GM18507 (cell line): ENCODE data around the gene FAM120B.
"Not testable (repeated sequence)": the region's sequence is repeated elsewhere in the genome, so short reads cannot be mapped to it uniquely, and the experiment has no call there.

Source experiments
- DNase-seq: peaks from one replicate; pipeline ENCODE4 v3.0.0; 2011; ENCODE audit warnings: low read depth; ENCODE audit not compliant: insufficient read length; ENCODE audit errors: extremely low spot score
- FAIRE-seq: peaks from 2 replicates; lab custom pipeline; 2011; peaks lifted over from hg19 to GRCh38; lab: Jason Lieb, UNC

Gene FAM120B

DNA sequence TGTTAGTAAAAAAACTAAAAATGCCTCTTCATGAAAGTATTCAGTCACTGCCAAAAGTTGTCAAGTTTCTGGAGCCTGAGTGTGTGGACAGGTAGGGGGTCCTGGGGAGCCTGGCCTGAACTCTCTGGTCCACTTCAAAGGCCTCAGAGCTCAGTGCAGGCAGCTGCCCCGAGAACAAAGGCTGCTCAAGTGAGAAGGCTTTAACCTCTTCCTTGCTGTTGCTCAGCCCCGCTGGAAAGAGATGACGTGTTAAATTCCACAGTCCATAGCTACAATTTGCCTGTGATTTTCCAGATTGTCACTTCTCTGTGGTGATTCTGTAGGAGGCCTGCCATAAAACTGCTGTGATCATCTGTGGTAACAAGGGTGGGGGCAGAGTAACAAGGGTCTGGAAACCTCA is 96.9 kb downstream of the FAM120B start:
- FAIRE-seq: no peak
- DNase-seq: no peak

DNA sequence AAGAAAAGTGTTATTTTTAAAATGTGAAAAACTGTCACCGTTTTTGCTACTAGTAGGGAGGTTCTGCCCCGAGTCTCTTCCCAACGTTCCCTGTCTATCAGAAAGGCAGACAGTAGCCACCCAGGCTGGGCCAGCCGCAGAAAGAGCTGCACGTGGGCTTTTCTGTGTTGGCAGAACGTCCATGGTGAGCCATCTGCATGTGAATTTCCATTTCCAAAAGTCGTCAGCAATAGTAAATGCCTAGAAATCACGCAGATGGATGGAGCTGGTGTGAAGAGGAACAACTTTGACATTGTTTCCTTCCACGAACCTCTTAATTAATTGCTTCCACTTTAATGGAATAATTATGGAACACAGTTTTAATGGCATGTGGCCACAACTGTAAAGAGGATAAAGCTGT is 97.5 kb downstream of the FAM120B start:
- no peak for FAIRE-seq

DNA sequence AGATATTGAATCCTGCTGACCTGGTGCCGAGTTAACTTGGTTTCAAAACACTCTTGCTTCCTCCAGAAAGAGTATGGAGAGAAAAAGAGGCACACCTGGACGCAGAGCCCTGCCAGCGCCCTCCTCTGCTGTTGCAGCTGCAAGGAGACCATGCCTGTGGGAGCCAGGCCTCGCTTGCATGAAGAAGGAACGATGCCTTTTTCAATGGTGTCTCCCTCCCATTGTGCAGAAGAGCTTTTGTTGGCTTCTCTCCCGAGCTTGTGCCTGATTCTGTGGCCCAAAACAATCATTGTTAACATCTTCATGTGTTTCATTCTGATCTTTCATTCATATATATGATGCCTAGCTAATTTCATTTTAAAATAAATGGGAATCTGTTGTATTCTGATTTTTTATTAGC is 98.1 kb downstream of the FAM120B start:
- no peak for FAIRE-seq
- DNase-seq: no peak

More for the DNA sequence above, 97.5 kb downstream of the FAM120B start:
- DNase-seq: no peak

DNA sequence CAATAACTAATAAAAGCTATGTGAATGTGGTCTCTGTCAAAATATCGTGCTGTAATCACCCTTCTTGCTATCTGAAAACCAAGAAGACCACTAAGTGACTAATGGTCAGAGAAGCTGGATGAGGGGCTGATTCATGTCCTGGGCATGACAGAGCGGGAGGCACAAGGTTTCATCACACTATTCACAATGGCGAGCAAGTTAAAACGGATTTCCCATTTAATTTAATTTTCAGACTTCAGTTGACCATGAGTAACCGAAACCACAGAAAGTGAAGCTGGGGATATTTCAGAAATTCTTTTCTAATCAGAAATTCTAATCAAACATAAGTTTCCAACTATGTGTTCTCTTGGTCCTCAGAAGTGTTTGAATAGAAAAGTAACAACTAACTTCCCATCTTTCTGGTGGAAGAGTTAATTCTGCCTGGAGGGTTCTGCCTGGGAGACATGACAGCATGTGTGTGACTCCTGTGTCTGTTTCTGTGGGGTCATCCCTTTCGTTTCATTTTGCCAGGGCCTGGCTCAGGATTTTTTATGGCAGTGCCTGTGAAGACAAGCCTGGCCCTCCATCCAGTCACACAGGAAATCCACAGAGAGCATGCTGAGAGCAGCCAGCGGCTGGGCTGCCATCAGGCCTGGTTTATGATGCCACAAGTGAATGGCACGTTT is 98.9 kb downstream of the FAM120B start:
- FAIRE-seq (no peak), DNase-seq (no peak)

DNA sequence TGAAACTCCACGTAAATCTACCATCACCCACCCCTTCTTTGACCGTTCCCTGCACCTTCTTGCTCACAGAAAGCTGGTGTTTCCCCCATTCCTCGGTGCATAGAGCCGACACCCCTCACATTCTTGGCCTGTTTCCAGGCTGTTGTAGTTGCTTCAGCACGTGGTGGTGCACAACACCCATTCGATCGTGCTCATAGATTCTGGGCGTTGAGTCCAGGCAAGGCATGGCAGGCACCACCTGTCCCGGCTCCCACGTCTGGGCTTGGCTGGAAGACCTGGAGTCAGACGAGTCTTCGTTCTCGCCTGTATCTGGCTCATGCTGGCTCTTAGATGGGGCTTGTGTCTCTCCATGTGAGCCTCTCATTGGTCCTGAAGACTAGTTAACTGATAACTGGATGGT is 100.6 kb downstream of the FAM120B start:
- no peak for FAIRE-seq
- no peak for DNase-seq

DNA sequence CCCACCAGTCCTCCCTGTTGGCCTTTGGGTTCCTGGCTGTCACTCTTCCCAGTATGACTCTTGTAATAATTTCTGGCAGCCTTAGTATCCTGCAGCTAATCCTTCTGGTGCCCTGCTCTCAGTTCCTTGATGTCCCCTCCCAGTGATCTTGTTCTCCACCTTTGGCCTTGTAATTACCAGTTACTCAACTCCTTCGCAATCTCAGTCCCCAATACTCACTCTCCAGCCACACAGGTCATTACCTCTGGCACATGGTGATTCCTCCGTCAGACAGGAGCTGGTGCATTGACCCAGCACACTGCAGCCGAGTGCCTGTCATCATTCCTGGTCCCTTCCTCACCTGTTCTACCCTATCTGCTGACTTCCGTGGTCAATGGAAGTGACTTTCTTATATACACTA is 101.4 kb downstream of the FAM120B start:
- FAIRE-seq: no peak
- DNase-seq: no peak

DNA sequence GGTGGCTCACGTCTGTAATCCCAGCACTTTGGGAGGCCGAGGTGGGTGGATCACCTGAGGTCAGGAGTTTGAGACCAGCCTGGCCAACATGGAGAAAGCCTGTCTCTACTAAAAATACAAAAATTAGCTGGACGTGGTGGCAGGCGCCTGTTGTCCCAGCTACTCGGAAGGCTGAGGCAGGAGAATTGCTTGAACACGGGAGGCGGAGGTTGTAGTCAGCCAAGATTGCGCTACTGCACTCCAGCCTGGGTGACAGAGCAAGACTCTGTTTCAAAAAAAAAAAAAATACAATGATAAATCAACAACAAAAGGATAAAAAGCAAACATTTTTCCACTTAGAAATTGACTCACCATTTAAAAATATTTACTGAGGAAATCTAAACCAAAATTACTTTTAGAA is 103.2 kb downstream of the FAM120B start:
- FAIRE-seq, DNase-seq: not testable (repeated sequence)

DNA sequence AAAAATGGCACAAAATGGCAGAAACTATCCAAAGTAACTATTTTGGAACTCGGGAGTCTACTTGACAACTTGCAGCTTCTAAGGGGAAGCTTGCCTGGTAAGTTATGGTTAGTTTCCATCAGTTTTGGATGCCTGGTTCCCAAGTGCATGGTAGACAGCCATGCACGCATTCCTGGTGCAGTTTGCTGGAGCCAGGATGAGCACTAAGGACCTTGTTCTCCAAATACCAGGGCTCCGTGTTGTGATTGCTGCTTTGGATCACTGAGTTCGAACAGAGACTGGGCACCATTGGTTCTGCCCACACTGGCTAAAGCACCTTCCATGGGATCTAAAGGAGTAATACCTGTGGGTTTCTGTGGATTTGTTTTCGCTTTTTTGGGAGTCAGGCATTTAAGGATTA is 103.7 kb downstream of the FAM120B start:
- FAIRE-seq: no peak

DNA sequence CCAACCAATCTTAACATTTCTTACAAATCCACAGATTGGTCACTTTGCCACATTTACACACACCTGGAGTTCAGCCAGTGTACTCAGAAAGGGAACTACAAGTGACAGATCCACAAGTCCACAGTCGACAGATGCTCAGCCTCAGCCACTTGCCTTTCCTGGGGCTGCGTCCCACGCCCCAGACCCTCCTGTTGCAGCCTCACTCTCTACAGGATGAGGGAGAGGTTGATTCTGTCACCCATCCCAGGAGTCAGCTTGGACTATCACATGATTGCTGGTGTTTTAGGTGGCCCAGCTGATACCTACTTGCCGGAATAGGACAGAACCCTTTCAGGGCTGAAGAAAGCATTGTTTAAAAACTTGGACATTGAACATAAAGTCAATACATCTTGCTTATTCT is 108.8 kb downstream of the FAM120B start:
- DNase-seq (no peak), FAIRE-seq (no peak)

More for the DNA sequence above, 103.7 kb downstream of the FAM120B start:
- no peak for DNase-seq

DNA sequence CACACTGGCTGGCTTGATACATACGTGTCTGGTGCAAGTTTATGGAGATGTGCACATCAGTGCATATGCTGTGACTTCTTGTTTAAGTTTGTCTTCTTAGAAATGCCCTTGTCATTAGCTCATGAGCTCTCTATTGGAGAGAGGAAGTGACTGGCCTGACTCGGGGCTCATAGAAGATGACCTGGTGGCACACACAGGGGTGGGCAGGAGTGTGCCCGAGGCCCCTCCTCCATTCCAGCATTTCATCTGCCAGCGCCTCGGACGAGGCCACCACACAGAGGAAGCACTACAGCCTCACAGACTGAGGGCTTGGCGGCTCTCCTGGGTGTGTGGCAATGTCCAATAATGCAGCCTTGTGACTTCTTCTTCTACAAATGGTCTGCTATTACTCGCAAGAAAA is 109.7 kb downstream of the FAM120B start:
- FAIRE-seq (no peak), DNase-seq (no peak)

DNA sequence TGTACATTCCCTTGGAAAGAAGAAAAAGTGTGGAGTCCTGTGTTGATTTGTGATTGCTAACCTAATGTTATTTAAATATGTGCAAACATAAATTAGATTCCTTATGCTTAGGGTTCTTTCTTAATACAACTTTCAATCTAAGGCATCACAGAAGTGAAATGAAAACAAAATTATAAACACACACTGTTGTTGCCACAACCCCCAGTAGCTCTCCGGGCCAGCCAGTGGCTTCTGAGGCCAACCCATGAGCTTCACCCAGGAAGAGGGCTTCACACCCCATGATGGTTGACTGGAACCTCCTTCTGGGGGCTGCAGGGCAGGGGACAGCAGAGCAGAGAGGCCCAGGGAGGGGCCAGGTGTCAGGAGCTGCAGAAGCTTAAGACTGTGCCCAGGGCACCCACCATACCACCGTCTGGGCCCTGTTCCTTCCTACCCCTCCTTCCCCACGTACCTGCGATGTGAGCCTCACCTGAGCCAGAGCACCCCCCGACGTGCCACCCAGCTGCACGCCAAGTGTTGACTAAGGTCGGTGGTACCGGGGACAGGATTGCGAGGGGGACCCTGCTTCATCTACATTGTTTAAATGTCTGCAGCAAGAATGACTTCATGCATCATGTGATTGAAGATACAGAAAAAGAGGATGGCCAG is 110.5 kb downstream of the FAM120B start:
- DNase-seq: no peak
- FAIRE-seq: no peak

DNA sequence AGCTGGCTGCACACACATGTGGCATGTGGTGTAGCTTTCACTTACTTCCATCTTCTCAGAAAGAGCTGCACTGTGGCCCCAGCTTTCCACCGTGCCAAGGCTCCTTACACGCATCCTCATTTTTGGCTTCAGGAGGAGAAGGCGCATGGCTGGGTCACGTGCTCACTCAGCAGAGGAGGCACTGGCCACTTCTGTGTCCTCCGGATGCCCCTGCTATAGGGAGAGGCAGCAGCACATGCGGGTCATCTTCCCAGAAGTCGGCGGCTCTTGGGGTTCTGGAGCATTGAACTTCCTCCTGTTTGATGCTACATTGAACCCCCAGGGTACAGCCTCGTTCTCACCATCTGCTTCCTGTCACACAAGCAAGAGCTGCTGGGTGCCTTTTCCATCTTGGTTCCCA is 111.3 kb downstream of the FAM120B start:
- DNase-seq: no peak
- no peak for FAIRE-seq

DNA sequence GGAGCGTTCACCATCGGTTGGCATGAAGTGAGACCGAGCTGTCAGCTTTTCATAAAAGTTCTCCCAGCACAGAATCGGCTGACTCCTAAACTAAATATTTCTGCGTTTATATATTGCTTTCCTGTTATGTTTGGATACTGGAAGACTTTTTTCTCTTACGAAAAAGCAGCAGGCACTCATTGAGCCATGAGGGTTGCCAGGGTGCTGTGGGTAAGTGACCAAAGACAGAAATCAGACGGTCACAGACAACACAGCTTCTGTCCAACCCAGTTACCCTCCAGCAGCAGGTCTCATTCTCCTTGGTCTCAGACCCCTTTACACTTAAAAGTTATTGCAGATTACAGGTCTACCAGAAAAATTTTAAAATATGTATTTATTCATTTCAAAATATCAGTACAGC is 113.7 kb downstream of the FAM120B start:
- no peak for DNase-seq
- FAIRE-seq: no peak

DNA sequence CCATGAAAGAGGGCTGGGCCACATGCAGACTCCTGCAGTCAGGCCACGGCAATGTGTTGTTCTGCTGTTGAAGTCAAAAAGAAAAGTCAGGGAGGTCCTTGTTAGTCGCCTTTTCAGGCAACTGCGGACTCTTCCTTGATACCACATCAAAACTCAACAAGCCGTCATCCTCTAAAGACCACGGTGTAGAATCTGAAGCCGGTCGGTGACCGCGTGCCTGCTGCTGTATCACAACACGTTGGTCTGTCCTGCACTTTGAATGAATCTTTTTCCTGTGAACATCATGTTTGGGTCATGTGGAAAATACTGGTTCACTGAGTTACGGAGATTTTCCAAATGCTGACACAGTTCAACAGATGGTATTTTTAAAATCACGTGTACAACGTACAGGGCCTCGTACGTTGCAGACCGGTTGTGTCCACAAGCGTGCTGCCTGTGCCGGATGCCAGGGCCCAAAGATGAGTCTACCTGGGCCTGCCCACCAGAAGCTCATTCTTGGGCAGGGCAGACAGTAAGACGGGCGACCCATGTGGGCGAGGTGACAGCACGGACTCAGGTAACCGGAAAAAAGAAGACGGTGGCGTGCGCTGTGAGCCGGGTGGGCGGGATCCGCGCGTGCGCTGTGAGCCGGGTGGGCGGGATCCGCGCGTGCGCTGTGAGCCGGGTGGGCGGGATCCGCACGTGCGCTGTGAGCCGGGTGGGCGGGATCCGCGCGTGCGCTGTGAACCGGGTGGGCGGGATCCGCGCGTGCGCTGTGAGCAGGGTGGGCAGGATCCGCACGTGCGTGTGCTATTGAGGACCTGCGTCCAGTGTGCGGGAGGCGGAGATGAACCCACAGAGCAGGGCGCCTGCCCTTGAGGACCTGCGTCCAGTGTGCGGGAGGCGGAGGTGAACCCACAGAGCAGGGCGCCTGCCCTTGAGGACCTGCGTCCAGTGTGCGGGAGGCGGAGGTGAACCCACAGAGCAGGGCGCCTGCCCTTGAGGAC is 114.5 kb downstream of the FAM120B start:
- DNase-seq (no peak), FAIRE-seq (no peak)

DNA sequence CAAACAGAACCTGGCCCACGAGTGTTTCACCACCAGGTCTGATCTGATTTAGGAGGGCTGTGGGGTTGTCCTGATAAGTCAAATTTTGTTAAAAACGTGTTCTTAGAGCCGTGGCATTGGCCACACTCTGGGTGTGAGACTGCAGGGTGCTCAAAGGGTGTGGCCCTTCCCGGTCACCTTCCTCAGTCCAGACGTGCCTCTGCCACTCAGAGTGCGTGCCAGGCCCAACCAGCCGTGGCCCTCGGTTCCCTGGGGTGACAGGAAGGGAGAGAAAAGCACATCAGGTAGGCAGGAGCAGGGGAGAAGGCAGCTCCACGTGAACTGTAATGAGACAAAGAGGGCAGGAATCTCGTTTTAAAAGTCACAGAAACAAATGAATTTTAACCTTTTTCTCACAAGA is 115.4 kb downstream of the FAM120B start:
- FAIRE-seq (no peak), DNase-seq (no peak)

DNA sequence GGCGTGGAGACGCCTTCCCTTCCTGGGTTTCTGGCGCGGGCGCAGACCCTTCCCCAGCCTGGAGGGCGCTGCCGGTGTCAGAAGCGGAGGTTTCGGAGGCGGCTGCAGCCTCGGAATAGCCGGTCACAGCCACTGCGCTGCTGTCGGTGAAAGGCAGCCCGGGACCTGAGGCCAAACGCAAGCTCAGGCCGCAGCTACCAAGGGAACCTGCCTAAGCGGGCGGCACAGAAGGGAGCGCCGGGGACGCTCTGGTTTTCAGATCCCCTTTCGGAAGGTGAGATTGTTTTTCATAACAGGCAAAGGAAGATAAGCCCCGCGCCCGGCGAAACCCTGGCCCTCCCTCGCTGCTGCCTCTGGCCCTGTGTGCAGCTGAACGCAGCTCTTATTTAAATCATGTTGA is 116.5 kb downstream of the FAM120B start:
- no peak for DNase-seq
- FAIRE-seq: no peak

DNA sequence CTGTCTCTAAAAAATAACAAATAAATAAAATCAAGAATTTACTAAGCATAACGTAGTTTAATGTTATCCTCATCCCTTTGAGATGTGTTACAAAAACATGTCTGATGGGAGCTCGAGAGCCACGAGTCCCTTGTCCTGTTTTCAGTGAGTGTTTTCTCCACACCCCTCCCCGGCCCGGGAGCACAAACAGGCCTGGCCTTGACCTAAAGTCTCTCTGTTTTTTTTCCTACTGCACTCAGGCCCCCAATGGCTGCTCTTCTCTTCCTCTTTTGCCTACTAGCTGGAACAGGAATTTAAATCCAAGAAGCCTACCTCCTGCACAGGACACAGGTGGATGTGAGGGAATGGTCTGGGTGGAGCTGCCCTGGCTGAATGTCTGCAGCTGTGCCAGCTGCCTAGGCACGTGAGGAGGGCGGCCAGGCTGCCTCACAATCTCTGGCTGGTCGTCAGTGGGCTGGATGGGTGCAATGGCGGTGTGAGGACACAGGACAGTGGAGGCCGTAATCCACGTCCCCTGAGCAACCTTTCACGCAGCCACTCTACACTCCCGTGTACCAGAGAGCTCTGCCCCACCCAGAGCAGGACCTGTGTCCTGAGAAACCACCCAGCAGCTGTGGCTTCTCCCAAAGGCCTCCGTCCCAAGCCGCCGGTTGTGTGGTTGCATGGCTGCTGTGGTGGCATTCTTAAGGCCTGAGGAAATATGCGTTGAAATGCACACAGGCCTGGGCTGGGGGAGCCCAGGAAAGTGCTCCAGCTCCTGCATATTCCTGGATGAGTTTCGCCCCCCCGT is 117.5 kb downstream of the FAM120B start:
- DNase-seq: no peak
- FAIRE-seq: no peak

DNA sequence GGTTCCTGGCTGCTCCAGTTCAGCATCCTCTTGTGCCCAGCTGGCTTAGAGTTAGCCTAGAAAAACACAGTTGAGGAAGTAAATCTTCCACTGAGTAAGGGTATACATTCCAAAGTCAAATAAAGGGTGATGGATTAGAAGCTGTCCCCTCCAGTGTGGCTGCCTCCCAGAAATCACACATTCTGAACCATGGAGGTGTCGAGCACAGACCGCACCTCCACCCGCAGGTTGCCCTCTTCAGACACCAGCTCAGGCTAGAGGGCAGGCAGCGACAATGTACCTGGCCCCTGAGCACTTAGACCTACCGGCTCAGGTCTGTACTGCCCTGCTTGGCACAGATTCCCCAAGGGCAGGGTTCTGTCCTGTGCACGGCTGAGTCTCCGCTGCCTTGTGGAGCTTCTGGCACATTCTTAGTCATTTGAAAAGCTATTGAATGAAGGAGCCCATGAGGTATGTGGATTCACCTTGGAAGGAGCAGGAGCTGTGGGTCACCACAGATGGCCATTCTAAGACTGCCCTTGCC is 118.1 kb downstream of the FAM120B start:
- FAIRE-seq (no peak), DNase-seq (no peak)

DNA sequence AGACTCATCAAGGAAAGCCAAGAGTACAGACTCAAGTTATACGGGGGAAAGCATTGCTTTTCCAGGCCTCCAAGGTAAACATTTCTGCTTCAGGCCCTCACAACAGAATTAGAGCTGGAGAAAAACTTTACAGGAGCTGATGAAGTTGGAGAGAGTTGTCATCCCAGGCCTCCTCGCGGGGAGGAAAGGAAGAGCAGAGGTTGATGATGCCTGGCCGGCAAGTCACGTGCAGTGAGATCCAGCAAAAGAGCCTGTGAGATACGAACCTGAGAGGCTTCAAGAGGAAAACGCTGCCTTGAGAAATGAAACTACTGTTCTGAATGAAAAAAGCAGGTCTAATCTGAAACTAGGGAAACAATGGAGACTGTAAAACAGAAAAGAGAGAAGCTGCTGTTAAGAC is 122.9 kb downstream of the FAM120B start:
- FAIRE-seq (no peak), DNase-seq (no peak)
